Mesenchymal stem cell (in vitro differentiated cells and primary cell): ENCODE measurements around the gene MAP9.
A peak's percentile ranks its signal among the peaks of the same experiment; 100 is the strongest.

Experiments used
- DNase-seq: peaks from one replicate; pipeline ENCODE4 v3.0.0-alpha.2; 2013
- H2AFZ ChIP-seq: one replicate; pipeline ENCODE4 v1.6.1; 2013; ENCODE audit warnings: low read depth, mild to moderate bottlenecking, control low read depth, inconsistent platforms, low read length, moderate library complexity
- H2AK5ac ChIP-seq: 2 replicates; pipeline ENCODE4 v1.6.1; 2013; ENCODE audit warnings: low read length, moderate library complexity, mild to moderate bottlenecking, inconsistent platforms; ENCODE audit not compliant: severe bottlenecking
- H2BK120ac ChIP-seq: one replicate; pipeline ENCODE4 v1.6.1; 2013; ENCODE audit warnings: low read depth, mild to moderate bottlenecking, inconsistent platforms, low read length, moderate library complexity
- H2BK12ac ChIP-seq, 2 experiments: one replicate each; pipeline ENCODE4 v1.6.1; 2013; ENCODE audit warnings: inconsistent platforms in 2 of 2, low read length in 2 of 2, mild to moderate bottlenecking in 2 of 2, moderate library complexity in 2 of 2, control low read depth in 1 of 2
- H2BK15ac ChIP-seq: one replicate; pipeline ENCODE4 v1.6.1; 2013; ENCODE audit warnings: mild to moderate bottlenecking, low read depth, inconsistent platforms; ENCODE audit not compliant: poor library complexity, severe bottlenecking
- H2BK5ac ChIP-seq: 2 replicates; pipeline ENCODE4 v1.6.1; 2013; ENCODE audit warnings: low read depth, mild to moderate bottlenecking, low read length, control low read depth, inconsistent platforms; ENCODE audit not compliant: poor library complexity, severe bottlenecking
- H3K14ac ChIP-seq, 2 experiments: one replicate each; pipeline ENCODE4 v1.6.1; 2013; ENCODE audit warnings: inconsistent platforms in 2 of 2, low read length in 2 of 2, control low read depth in 1 of 2, mild to moderate bottlenecking in 1 of 2, moderate library complexity in 1 of 2
- H3K18ac ChIP-seq, 2 experiments: one replicate each; pipeline ENCODE4 v1.6.1; 2013; ENCODE audit warnings: inconsistent platforms in 2 of 2, low read length in 2 of 2, control low read depth in 1 of 2, low read depth in 1 of 2, mild to moderate bottlenecking in 1 of 2
- H3K23ac ChIP-seq, 2 experiments: one replicate each; pipeline ENCODE4 v1.6.1; 2013; ENCODE audit warnings: inconsistent platforms in 2 of 2, low read length in 2 of 2, mild to moderate bottlenecking in 2 of 2, moderate library complexity in 2 of 2, control low read depth in 1 of 2
- H3K27ac ChIP-seq: 2 replicates; pipeline ENCODE4 v1.5.1; 2013; ENCODE audit warnings: mild to moderate bottlenecking, moderate library complexity, low read length, control low read depth, inconsistent platforms; ENCODE audit not compliant: poor library complexity, severe bottlenecking
- H3K27me3 ChIP-seq, 2 experiments: 2 replicates each; pipeline versions ENCODE4 v1.6.1 to v1.7.0; 2013; ENCODE audit warnings: low read length in 2 of 2, mild to moderate bottlenecking in 2 of 2, moderate library complexity in 2 of 2, control low read depth in 1 of 2, inconsistent platforms in 1 of 2; ENCODE audit not compliant: control insufficient read depth in 1 of 2, insufficient read depth in 1 of 2
- H3K36me3 ChIP-seq, 2 experiments: 2 replicates each; pipeline versions ENCODE4 v1.6.1 to v1.7.0; 2013; ENCODE audit warnings: low read length in 2 of 2, control low read depth in 1 of 2, inconsistent platforms in 1 of 2, low read depth in 1 of 2, mild to moderate bottlenecking in 1 of 2; ENCODE audit not compliant: insufficient read depth in 2 of 2, control insufficient read depth in 1 of 2
- H3K4ac ChIP-seq, 2 experiments: one replicate each; pipeline ENCODE4 v1.6.1; 2013; ENCODE audit warnings: inconsistent platforms in 2 of 2, low read length in 2 of 2, mild to moderate bottlenecking in 2 of 2, moderate library complexity in 2 of 2, control low read depth in 1 of 2, low read depth in 1 of 2
- H3K4me1 ChIP-seq: 2 replicates; pipeline ENCODE4 v1.6.1; 2013; ENCODE audit warnings: low read depth, low read length, control low read depth; ENCODE audit not compliant: control insufficient read depth, insufficient read depth
- H3K4me2 ChIP-seq: 2 replicates; pipeline ENCODE4 v1.6.1; 2013; ENCODE audit warnings: low read length, mild to moderate bottlenecking, inconsistent platforms; ENCODE audit not compliant: poor library complexity, severe bottlenecking
- H3K4me3 ChIP-seq, 2 experiments: 2 replicates each; pipeline versions ENCODE4 v1.5.1 to v1.7.0; 2013; ENCODE audit warnings: low read length in 2 of 2, mild to moderate bottlenecking in 2 of 2, control low read depth in 1 of 2, low read depth in 1 of 2; ENCODE audit not compliant: insufficient read depth in 1 of 2
- H3K79me1 ChIP-seq: replicated peaks from 2 replicates; pipeline ENCODE4 v1.6.1; 2013; ENCODE audit warnings: mild to moderate bottlenecking, control low read depth, low read length, inconsistent platforms; ENCODE audit not compliant: poor library complexity, severe bottlenecking
- H3K9ac ChIP-seq: 2 replicates; pipeline ENCODE4 v1.7.0; 2013; ENCODE audit warnings: mild to moderate bottlenecking, low read length, moderate library complexity
- H3K9me3 ChIP-seq: 2 replicates; pipeline ENCODE4 v1.7.0; 2013; ENCODE audit warnings: mild to moderate bottlenecking, low read length; ENCODE audit not compliant: control insufficient read depth
- H4K8ac ChIP-seq: one replicate; pipeline ENCODE4 v1.6.1; 2013; ENCODE audit warnings: inconsistent platforms, mild to moderate bottlenecking, low read length, moderate library complexity
- H4K91ac ChIP-seq: one replicate; pipeline ENCODE4 v1.6.1; 2013; ENCODE audit warnings: mild to moderate bottlenecking, low read length, inconsistent platforms
- WGBS: methylation state at CpG from one replicate; pipeline ENCODE4 v1.1.7; 2013; ENCODE audit warnings: mixed read lengths; 5-methylcytosine and 5-hydroxymethylcytosine counted together

Gene MAP9

DNA sequence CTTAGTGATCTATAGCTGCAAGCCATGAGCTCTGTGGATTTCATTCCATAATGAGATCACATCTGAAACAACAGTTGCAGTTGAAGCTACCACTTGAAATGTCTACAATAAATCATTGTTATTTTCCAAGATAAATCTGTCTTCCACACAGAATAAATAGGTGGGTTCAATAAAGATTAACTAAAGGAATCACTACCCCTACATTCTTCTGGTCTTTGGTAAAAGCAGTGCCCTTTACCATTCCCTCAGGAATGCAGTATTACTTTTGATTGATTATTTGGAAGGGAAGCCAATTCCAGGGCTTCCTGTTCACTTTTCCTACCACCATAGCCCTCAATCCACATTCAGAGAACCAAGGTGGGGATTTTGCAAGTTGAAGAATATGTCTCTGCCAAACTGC is 38.9 kb upstream of the MAP9 start:
- no peak overlapping the region for H3K4me3 ChIP-seq
- no peaks in the 10 kb centered on the region for H3K4me1 ChIP-seq
- H2BK120ac ChIP-seq: no peak overlapping the region
- H3K23ac ChIP-seq: no peak overlapping the region
- H2BK5ac ChIP-seq: no peak overlapping the region
- H3K79me1 ChIP-seq: no peaks in the 10 kb centered on the region
- H3K14ac ChIP-seq: no peak overlapping the region
- no peaks in the 10 kb centered on the region for H3K9me3 ChIP-seq
- no peak overlapping the region for H4K8ac ChIP-seq
- H2AK5ac ChIP-seq: no peak overlapping the region
- no peak overlapping the region for H3K4ac ChIP-seq
- H2BK15ac ChIP-seq: no peak overlapping the region
- no peak for DNase-seq
- H3K9ac ChIP-seq: no peak overlapping the region
- no peak overlapping the region for H4K91ac ChIP-seq
- peak overlapping the region; percentile 53 for H3K27ac ChIP-seq
- no peak overlapping the region for H2AFZ ChIP-seq
- no peaks in the 10 kb centered on the region for H3K36me3 ChIP-seq
- no peak overlapping the region for H3K4me2 ChIP-seq
- no peak overlapping the region for H3K18ac ChIP-seq
- H2BK12ac ChIP-seq: no peak overlapping the region
- H3K27me3 ChIP-seq: no peaks in the 10 kb centered on the region

DNA sequence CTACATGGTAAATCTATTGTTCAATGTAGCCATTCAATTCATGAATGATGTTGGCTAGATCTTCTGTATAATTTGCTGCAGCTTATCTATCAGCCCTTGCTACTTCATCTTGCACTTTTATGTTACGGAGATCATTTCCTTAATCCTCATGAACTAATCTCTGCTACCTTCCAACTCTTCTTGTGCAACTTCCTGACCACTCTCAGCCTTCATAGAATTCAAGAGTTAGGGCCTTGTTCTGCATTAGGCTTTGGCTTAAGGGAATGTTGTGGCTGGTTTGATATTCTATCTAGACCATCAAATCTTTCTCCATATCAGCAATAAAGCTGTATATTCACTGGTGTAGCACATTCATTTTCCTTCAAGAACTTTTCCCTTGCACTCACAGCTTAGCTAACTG is 36.7 kb upstream of the MAP9 start:
- Histone ChIP-seq H2BK15ac (no peak overlapping the region), H3K9ac (no peak overlapping the region), H2AFZ (no peak overlapping the region), H3K79me1 (no peaks in the 10 kb centered on the region), H3K4ac (no peak overlapping the region), H3K4me3 (no peak overlapping the region), H3K23ac (no peak overlapping the region), H3K4me2 (no peak overlapping the region), H3K4me1 (no peaks in the 10 kb centered on the region), H2BK5ac (no peak overlapping the region), H3K9me3 (no peaks in the 10 kb centered on the region), H3K27me3 (no peaks in the 10 kb centered on the region), H3K36me3 (no peaks in the 10 kb centered on the region), H4K91ac (no peak overlapping the region), H3K14ac (no peak overlapping the region), H3K27ac (no peak overlapping the region), H2BK12ac (no peak overlapping the region), H4K8ac (no peak overlapping the region), H3K18ac (no peak overlapping the region), H2BK120ac (no peak overlapping the region), H2AK5ac (no peak overlapping the region)
- WGBS: 100% methylated on average over 1 of the region's 1 CpG
- no peak for DNase-seq

DNA sequence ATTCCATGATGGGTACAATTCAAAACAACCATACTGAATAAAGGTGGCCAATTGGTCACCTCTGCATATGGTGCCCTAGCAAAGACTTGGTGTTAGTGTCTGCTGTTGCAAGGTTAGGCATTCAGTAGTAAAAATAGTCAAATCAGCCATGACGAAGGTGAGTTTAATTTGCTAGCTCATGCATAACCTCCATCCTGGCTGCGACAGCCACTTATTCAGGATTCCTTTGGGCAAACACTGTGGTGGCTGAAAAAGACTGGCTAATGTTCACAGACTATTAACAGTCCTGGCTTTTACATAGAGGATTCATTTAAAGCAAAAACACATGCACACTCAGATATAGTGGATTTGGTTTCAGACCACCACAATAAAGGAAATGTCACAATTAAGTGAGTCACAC is 34.8 kb upstream of the MAP9 start:
- DNase-seq: no peak
- Histone ChIP-seq H3K9ac (no peak overlapping the region), H2AK5ac (no peak overlapping the region), H2BK15ac (no peak overlapping the region), H2BK5ac (no peak overlapping the region), H4K8ac (no peak overlapping the region), H2BK12ac (no peak overlapping the region), H3K79me1 (no peaks in the 10 kb centered on the region), H3K4me1 (no peaks in the 10 kb centered on the region), H3K23ac (no peak overlapping the region), H3K14ac (no peak overlapping the region), H2BK120ac (no peak overlapping the region), H3K4ac (no peak overlapping the region), H3K9me3 (no peaks in the 10 kb centered on the region), H3K18ac (no peak overlapping the region), H3K27ac (no peak overlapping the region), H3K36me3 (no peaks in the 10 kb centered on the region), H4K91ac (no peak overlapping the region), H2AFZ (no peak overlapping the region), H3K27me3 (no peaks in the 10 kb centered on the region), H3K4me2 (no peak overlapping the region), H3K4me3 (no peak overlapping the region)
- WGBS: 98% methylated on average over 2 of the region's 2 CpGs

DNA sequence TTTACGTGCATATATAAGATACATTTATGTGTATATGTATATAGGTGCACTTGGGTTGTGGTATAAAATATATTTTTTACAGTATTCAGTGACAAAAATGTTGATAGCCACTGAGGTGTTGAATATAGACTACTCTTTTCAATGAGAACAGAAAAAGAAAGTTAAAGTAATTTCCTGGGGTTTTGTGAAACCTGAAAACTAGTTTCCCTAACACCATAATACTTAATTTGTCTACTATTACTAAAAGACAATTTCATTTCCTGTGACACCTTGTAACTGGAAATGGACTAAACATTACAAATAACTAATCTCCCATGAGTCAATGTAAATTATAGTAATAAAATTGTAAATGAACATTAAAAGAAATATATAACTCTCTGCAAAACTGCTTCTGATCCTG is 32.0 kb upstream of the MAP9 start:
- Histone ChIP-seq H2BK5ac (no peak overlapping the region), H3K9ac (no peak overlapping the region), H3K27me3 (no peaks in the 10 kb centered on the region), H4K91ac (no peak overlapping the region), H2AFZ (no peak overlapping the region), H3K36me3 (no peaks in the 10 kb centered on the region), H3K9me3 (no peaks in the 10 kb centered on the region), H2BK15ac (no peak overlapping the region), H3K4me3 (no peak overlapping the region), H3K23ac (no peak overlapping the region), H3K4me1 (no peaks in the 10 kb centered on the region), H3K18ac (no peak overlapping the region), H4K8ac (no peak overlapping the region), H3K14ac (no peak overlapping the region), H3K4ac (no peak overlapping the region), H2AK5ac (no peak overlapping the region), H3K79me1 (no peaks in the 10 kb centered on the region), H3K27ac (no peak overlapping the region), H2BK12ac (no peak overlapping the region), H2BK120ac (no peak overlapping the region), H3K4me2 (no peak overlapping the region)
- no peak for DNase-seq
- WGBS: 60% methylated on average over 1 of the region's 1 CpG
